GM12878 (cell line): ENCODE results near the gene KIAA1191. TPM values are rescaled to one million over a fixed set of nuclear protein-coding genes. Genes with fewer than 3 reads are reported as not detected.

Experiments
- ATAC-seq: fragments of 200-7000 bp; cut with Tn5 transposase; 3 replicates; pipeline ENCODE4 v1.9.1; 2020; ENCODE audit warnings: mild to moderate bottlenecking, moderate library complexity
- BruUV-seq: library from RNA; stranded (reverse); fragments of 400-500 nt; replicated peaks from 2 replicates; lab custom pipeline; 2021; lab: Mats Ljungman, UMichigan
- CTCF ChIA-PET: fragments of 300-600 bp; sonication (Branson Sonifier 250); formaldehyde crosslinking; extraction: SDS; loops from one replicate; lab custom pipeline; 2021; ENCODE audit warnings: inconsistent platforms; lab: Yijun Ruan, JAX
- POLR2A ChIA-PET: fragments of 350-600 bp; formaldehyde crosslinking; extraction: SDS; loops from one replicate; lab custom pipeline; 2021; ENCODE audit warnings: inconsistent platforms; lab: Charles Lee
- RAD21 ChIA-PET: fragments of 300-600 bp; sonication (Branson Sonifier 250); formaldehyde crosslinking; loops from one replicate; lab custom pipeline; 2023; ENCODE audit warnings: antibody characterized with exemption; ENCODE audit not compliant: unreplicated experiment; lab: Charles Lee
- SMC1A ChIA-PET: fragments of 300-600 bp; sonication (Branson Sonifier 250); formaldehyde crosslinking; loops from one replicate; lab custom pipeline; 2023; ENCODE audit not compliant: unreplicated experiment, uncharacterized antibody; lab: Charles Lee
- DNase-seq: peaks from one replicate; pipeline ENCODE4 v3.0.0-alpha.2; 2011; ENCODE audit warnings: low read depth, low spot score
- FAIRE-seq: peaks from 3 replicates; lab custom pipeline; 2011; peaks lifted over from hg19 to GRCh38; lab: Jason Lieb, UNC
- H2AFZ ChIP-seq: 2 replicates; pipeline ENCODE4 v1.6.0; 2011; ENCODE audit warnings: low read depth, low read length, control low read depth; ENCODE audit not compliant: control insufficient read depth
- H3K27ac ChIP-seq: 2 replicates; pipeline ENCODE4 v1.5.1; 2011; ENCODE audit warnings: control low read depth; ENCODE audit not compliant: control insufficient read depth, insufficient read depth
- H3K27me3 ChIP-seq, 2 experiments: replicated peaks in 1 of 2; 2 replicates each; pipeline versions ENCODE4 v1.6.0 to v1.6.1; 2011; ENCODE audit warnings: low read length in 1 of 2; ENCODE audit not compliant: control insufficient read depth in 2 of 2, insufficient read depth in 2 of 2
- H3K36me3 ChIP-seq, 2 experiments: 2 replicates each; pipeline ENCODE4 v1.5.1; 2011; ENCODE audit warnings: low read length in 1 of 2; ENCODE audit not compliant: control insufficient read depth in 2 of 2, insufficient read depth in 2 of 2
- H3K4me1 ChIP-seq: 2 replicates; pipeline ENCODE4 v1.6.1; 2011; ENCODE audit warnings: mild to moderate bottlenecking, low read length, moderate library complexity, mixed read lengths; ENCODE audit not compliant: control insufficient read depth, insufficient read depth
- H3K4me2 ChIP-seq: 2 replicates; pipeline ENCODE4 v1.6.0; 2011; ENCODE audit warnings: control low read depth; ENCODE audit not compliant: control insufficient read depth, insufficient read depth
- H3K4me3 ChIP-seq: fragments of 200-600 bp; sonication (generic); 2 replicates; pipeline ENCODE4 v1.5.1; 2016
- H3K79me2 ChIP-seq: 2 replicates; pipeline ENCODE4 v1.6.0; 2011; ENCODE audit warnings: low read length; ENCODE audit not compliant: control insufficient read depth, insufficient read depth
- H3K9ac ChIP-seq: 2 replicates; pipeline ENCODE4 v1.8.0; 2011; ENCODE audit warnings: low read length, control low read depth, mixed read lengths; ENCODE audit not compliant: control insufficient read depth, insufficient read depth
- H3K9me3 ChIP-seq: replicated peaks from 3 replicates; pipeline ENCODE4 v1.5.1; 2011; ENCODE audit warnings: mild to moderate bottlenecking, low read length; ENCODE audit not compliant: control insufficient read depth, insufficient read depth
- H4K20me1 ChIP-seq: 2 replicates; pipeline ENCODE4 v1.6.0; 2011; ENCODE audit not compliant: control insufficient read depth, insufficient read depth
- FOXM1 ChIP-seq: IDR thresholded peaks from 2 replicates; pipeline ENCODE4 v1.6.1; 2012; ENCODE audit warnings: low read depth, mild to moderate bottlenecking, inconsistent platforms, low read length, moderate library complexity
- HDAC6 ChIP-seq: fragments of 200-600 bp; sonication (generic); IDR thresholded peaks from one replicate; pipeline ENCODE4 v1.8.0; 2017; ENCODE audit warnings: antibody characterized with exemption; ENCODE audit not compliant: unreplicated experiment
- LARP7 ChIP-seq: fragments of 450-650 bp; IDR thresholded peaks from 2 replicates; pipeline ENCODE4 v1.6.1; 2017; ENCODE audit warnings: mild to moderate bottlenecking
- PBX3 ChIP-seq: IDR thresholded peaks from 2 replicates; pipeline ENCODE4 v1.6.1; 2011; ENCODE audit warnings: mild to moderate bottlenecking, low read depth, low read length, moderate library complexity; ENCODE audit not compliant: insufficient replicate concordance
- YY1 ChIP-seq: IDR thresholded peaks from 2 replicates; pipeline ENCODE4 v1.6.1; 2011; ENCODE audit warnings: low read depth, mild to moderate bottlenecking, low read length
- WGBS: methylation state at CpG from one replicate; pipeline ENCODE4 v1.1.6; 2016; ENCODE audit warnings: low lambda C conversion rate; ENCODE audit not compliant: insufficient replicate concordance, insufficient coverage; ENCODE audit errors: missing lambda C conversion rate; 5-methylcytosine and 5-hydroxymethylcytosine counted together
- in situ Hi-C: fragments of 300-500 bp; cut with MboI; formaldehyde crosslinking; loops from 9 replicates; pipeline ENCODE4 v1.14.3; 2018; ENCODE audit warnings: mixed read lengths
- intact Hi-C: fragments of 100-400 bp; cut with micrococcal nuclease; formaldehyde crosslinking; loops from one replicate; pipeline ENCODE4 v1.14.2; 2022; ENCODE audit not compliant: unreplicated experiment
- polyA plus RNA-seq, 11 experiments: library from polyadenylated mRNA; depleted of rRNA in 4 of 11; unstranded in 6 of 11; stranded (reverse) in 5 of 11; fragments of >200 nt; fragmentation: Nextera tagmentation in 4 of 11; fragmentation: Illumina TruSeq in 1 of 11; extraction: Ambion mirVana in 4 of 11; extraction: Trizol in 1 of 11; gene quantifications; 1 replicate in 1 of 11; 2 replicates in 10 of 11; pipeline versions ENCODE4 v1.2.1 to v1.2.3, GENCODE V29; 2011 to 2016; ENCODE audit warnings: inconsistent platforms in 2 of 11, missing spikeins in 2 of 11, low read depth in 1 of 11
- total RNA-seq, 4 experiments: library from RNA; depleted of rRNA in 3 of 4; stranded (reverse); fragments of >200 nt in 3 of 4; fragmentation: Illumina TruSeq in 1 of 4; extraction: Trizol in 1 of 4; gene quantifications; 2 replicates each; pipeline versions ENCODE4 v1.2.1 to v1.2.3, GENCODE V29; 2013 to 2021

KIAA1191 gene
- total and polyA plus RNA-seq, 10 of the 15 experiments (the other 5 are each of a cell fraction or from before 2014, with no cell fraction given) = 14.9 to 58.2 (median 31.8) TPM

GRCh38 chr5:176369934-176370711 is 8.6 kb upstream of the KIAA1191 start (continued):
- TF ChIP-seq PBX3 (no peak), LARP7 (no peak), FOXM1 (no peak)

- H4K20me1 ChIP-seq = no peaks in the 10 kb centered on the region
- WGBS = 93% methylated on average over 11 of the region's 13 CpGs
- ChIA-PET POLR2A (no interaction called here), RAD21 (no interaction called here), CTCF (no interaction called here)
- ATAC-seq (no peak), FAIRE-seq (no peak)
- no peak overlapping the region for H3K4me2 ChIP-seq
- H3K27me3 ChIP-seq = no peaks in the 10 kb centered on the region
- peaks cover 0 to 3% of the 10 kb centered on the region in 2 experiments; a peak in 1 of 4 replicates for H3K36me3 ChIP-seq
- BruUV-seq = no TSS peak
- H2AFZ ChIP-seq = no peak overlapping the region
- intact Hi-C loops = no loop called here
- no peak for TF ChIP-seq YY1
- no peak for TF ChIP-seq HDAC6
- TF ChIP-seq, all 136 proteins: peak for 0
- SMC1A ChIA-PET = interaction anchor here (0.7 to 2.6 kb wide), 2 partner anchors 11 to 17 kb away, joined by 4 to 6 read pairs; no protein-coding TSS in a partner anchor
- H3K9me3 ChIP-seq = no peaks in the 10 kb centered on the region
- H3K9ac ChIP-seq = no peak overlapping the region
- no peak overlapping the region for H3K4me3 ChIP-seq
- in situ Hi-C loops = no loop called here
- no peaks in the 10 kb centered on the region; the same call in 1 of the 2 replicates for H3K4me1 ChIP-seq
- DNase-seq = no peak
- no peaks in the 10 kb centered on the region for H3K79me2 ChIP-seq
- H3K27ac ChIP-seq = no peak overlapping the region
Measured at GRCh38 chr5:176368726-176369125, 7.2 kb upstream of the KIAA1191 start.
